ENCODE results near the gene GRIK1. TPM values are rescaled to one million over a fixed set of nuclear protein-coding genes. Genes with fewer than 3 reads are reported as not detected.

GRIK1 gene
- total RNA-seq, 1 donor from 2014 or later = 4.6 TPM

- intact Hi-C loops (cut with DNase I) = no loop called here
- DNase-seq (ENCODE audit: low spot score) (no peak), ATAC-seq (no peak)
Observed at GRCh38 chr21:29660047-29660720, 279.6 kb downstream of the GRIK1 start.

GRCh38 chr21:29658934-29659203 lies 280.9 kb downstream of the GRIK1 start:
- intact Hi-C loops (cut with DNase I) = no loop called here
- ATAC-seq = no peak
- DNase-seq (ENCODE audit: low spot score) = no peak

GRCh38 chr21:29658177-29658933 lies 281.4 kb downstream of the GRIK1 start:
- no peak for DNase-seq (ENCODE audit: low spot score)
- ATAC-seq = no peak
- intact Hi-C loops (cut with DNase I) = no loop called here

DNA sequence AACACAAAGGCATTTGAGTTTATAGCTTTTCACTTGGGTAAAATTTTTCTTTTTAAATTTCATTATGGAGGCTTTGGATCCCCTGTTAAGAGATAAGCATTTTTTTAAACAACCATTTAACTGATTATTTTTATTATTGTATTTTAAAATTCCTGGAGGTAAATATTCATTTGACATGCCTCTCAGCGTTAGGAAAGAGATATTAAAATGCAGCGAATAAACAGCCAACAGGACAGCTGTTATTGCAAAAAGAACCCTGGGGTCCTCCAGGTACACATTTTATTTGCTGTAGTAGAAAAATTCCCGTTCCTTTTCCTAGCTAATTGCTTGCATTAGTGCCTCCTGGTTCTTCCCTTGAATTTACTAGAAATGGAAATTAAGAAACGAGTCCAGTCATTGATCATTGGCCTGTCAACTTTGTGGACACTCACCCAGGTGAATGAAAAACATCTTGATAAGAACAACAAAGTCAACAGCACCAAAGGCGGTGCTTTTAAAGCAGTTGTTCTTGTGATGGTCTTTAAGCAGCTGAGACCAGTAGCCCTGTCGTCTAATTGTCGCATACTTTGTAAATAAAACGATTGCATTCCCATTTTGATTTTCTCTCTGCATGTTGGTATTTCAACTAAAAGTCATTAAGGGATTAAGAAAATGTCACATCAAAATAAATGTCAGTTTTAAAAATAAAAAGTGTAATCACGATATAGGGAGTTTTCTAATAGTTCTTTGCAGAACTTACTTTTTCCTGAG lies 282.4 kb downstream of the GRIK1 start:
- intact Hi-C loops (cut with DNase I) = no loop called here
- DNase-seq (ENCODE audit: low spot score) = no peak
- ATAC-seq = no peak

DNA sequence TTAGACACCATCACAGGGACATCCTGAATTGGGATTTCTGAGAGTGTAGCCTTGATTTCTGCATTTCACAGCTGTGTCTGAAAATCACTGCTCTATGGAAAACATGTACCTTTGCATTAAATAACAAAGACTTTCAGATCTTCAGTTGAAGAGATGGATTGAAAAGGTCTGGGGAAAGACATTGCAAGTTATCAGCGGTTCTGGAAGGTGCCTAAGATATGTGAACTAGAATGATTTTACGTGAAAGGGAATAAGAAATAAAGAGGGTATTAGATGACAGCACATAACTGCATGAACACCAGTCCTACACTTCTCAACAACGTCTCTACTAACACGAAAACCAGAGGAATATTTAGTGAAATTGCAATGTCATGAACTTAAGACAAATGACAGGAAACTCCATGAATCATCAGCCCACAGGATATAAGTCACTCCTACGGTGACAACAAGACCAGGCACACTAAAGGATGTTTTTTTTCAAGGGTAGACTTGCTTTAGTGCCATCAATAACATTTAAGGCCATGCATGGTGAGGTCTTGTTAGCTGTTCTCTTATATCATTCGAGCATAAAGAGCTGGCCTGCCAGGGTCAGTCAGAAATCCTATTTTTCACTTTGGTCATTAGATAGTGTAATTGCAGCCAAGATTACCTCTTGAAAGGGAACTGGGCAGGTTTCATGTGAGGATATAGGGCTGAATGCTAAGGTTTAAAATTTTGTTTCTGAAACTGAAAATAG lies 283.1 kb downstream of the GRIK1 start:
- intact Hi-C loops (cut with DNase I) = no loop called here
- DNase-seq (ENCODE audit: low spot score) (no peak), ATAC-seq (no peak)

DNA sequence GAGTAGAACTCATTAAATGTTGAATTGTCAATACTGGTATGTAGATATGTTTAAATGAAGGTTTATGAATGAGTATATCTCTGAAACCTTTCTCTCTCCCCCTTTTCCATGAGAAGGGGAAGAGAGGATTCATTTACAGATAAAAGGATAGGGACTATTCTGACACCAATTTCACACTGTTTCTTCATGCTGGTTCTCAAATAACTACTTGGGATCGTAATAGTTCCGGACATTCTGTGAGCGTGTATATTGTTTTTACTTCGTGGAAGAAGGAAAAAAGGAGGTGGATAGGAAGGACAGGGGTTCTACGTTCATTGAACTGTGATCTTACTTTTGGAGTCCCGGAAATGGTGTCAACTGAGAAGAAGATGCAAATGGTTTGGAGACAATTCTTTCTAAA lies 284.2 kb downstream of the GRIK1 start:
- ATAC-seq (no peak), DNase-seq (ENCODE audit: low spot score) (no peak)
- intact Hi-C loops (cut with DNase I) = no loop called here

DNA sequence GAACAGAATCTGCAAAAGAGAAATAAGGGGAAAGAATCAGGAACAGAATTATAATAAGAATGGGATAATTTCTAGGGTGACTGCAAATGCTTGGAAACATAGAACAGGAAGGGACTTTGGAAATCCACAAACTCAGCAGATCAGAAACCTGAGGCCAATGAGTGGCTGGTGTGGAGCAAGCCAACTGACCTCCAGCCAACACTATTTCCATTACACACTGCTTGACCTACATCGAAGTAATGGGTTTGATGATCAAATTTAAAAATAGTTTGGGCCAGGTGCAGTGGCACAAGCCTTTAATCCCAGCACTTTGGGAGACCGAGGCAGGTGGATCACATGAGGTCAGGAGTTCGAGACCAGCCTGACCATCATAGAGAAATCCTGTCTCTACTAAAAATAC lies 284.9 kb downstream of the GRIK1 start:
- DNase-seq (ENCODE audit: low spot score) (no peak), ATAC-seq (no peak)
- intact Hi-C loops (cut with DNase I) = no loop called here

GRCh38 chr21:29654203-29654602 lies 285.6 kb downstream of the GRIK1 start:
- intact Hi-C loops (cut with DNase I) = no loop called here
- DNase-seq (ENCODE audit: low spot score) = no peak
- no peak for ATAC-seq

DNA sequence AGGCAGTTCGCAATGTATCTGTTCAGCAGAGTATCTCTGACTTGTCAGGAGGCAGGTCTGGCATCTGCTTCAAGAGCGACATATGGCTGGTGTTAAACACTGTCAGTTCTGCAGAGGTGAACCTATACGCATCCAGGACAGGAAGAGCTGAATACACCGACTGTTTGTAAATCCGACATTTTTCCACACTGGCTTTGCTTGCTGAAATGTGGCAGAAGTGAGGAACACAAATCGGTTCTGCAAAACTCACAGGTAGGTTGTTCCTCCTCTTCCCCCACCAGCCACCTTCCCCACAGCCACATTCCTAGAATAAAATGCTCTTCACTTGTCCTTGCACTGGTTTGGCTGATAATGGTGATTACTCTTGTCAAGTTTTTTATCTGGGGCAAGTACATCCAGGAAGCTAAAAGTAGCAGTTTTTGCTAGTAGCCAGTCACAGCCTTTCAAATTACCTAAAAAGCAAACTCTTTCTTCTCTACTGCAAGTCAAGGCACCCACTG lies 289.2 kb downstream of the GRIK1 start:
- ATAC-seq (no peak), DNase-seq (ENCODE audit: low spot score) (no peak)
- intact Hi-C loops (cut with DNase I) = no loop called here

GRCh38 chr21:29649406-29649814 lies 290.4 kb downstream of the GRIK1 start:
- ATAC-seq (no peak), DNase-seq (ENCODE audit: low spot score) (no peak)
- intact Hi-C loops (cut with DNase I) = no loop called here

- intact Hi-C loops (cut with DNase I) = no loop called here
- DNase-seq (ENCODE audit: low spot score) (no peak), ATAC-seq (no peak)
Observed at GRCh38 chr21:29648710-29649240, 291.0 kb downstream of the GRIK1 start.

DNA sequence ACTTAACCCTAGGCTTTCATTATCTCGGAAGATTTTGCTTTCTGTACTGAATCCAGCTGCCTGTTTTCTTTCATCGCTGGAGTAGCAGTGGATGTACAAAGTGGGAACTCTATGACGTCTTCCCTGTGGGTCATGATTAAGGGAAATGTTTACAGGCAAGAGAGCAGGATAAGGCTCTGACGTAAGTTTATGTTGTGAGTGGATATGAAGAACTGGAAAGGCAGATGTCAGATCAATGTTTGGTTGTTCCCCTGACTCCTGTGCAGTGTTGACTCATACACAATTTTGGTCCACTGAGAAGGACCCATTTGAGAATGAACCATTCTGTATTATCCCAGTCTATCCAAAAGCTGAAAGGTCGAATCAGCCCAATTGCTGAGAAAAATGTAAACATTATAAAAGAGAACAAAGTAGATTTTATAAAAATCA lies 292.4 kb downstream of the GRIK1 start:
- intact Hi-C loops (cut with DNase I) = no loop called here
- DNase-seq (ENCODE audit: low spot score) (no peak), ATAC-seq (no peak)

- DNase-seq (ENCODE audit: low spot score) = no peak
- ATAC-seq = no peak
- intact Hi-C loops (cut with DNase I) = no loop called here
Observed at GRCh38 chr21:29645666-29646553, 293.9 kb downstream of the GRIK1 start.

DNA sequence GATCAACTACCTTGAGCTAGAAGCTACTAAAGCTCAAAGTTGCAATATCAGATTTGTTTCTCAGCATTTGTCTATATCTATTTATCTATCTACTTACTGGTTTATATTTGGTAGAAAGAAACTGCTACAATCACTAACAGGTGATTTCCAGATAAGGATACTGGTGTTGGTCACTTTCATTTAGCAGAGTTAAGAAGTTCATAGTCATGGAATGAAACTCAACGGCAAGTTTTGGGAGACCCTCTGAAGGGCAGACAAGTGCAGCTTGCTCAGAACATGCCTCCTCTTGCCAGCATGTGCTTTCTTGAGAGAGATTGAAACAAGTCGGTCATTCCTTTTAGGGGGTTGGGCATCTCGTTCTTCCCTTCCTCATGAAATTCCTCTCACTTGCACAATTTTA lies 296.5 kb downstream of the GRIK1 start:
- DNase-seq (ENCODE audit: low spot score) (no peak), ATAC-seq (no peak)
- intact Hi-C loops (cut with DNase I) = no loop called here

DNA sequence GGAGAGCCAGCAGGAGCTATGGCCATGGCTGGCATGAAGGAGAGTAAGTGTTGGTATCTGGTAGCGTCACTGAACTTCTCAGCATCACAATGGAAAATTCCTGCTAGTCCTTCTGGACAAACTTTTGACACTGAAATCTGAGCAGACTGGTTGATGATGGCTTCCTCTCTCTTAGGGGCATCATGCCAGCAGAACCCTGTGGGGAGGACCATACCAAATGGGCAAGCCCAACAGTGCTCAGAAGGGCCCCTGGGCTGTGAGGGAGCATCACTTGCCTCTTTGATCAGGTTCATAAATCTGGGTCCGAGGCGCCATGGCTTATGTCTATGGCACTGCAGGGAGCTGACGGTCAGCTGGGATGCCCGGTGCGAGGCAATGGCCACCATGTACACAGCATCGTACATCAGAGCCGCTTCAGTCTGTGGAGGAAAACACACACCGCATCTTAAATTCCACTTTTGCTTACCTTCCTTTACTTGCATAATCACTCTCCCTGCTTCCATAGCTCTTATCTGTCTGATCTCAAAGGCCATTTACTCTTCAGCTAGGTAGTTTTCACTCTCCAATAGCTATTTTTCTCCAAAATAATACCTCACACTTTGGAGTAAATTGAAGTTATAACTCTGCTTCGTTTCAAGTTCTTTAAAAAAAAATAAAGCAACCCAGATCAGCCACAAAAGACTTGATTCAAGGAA lies 297.1 kb downstream of the GRIK1 start:
- DNase-seq (ENCODE audit: low spot score) (no peak), ATAC-seq (no peak)
- intact Hi-C loops (cut with DNase I) = no loop called here

DNA sequence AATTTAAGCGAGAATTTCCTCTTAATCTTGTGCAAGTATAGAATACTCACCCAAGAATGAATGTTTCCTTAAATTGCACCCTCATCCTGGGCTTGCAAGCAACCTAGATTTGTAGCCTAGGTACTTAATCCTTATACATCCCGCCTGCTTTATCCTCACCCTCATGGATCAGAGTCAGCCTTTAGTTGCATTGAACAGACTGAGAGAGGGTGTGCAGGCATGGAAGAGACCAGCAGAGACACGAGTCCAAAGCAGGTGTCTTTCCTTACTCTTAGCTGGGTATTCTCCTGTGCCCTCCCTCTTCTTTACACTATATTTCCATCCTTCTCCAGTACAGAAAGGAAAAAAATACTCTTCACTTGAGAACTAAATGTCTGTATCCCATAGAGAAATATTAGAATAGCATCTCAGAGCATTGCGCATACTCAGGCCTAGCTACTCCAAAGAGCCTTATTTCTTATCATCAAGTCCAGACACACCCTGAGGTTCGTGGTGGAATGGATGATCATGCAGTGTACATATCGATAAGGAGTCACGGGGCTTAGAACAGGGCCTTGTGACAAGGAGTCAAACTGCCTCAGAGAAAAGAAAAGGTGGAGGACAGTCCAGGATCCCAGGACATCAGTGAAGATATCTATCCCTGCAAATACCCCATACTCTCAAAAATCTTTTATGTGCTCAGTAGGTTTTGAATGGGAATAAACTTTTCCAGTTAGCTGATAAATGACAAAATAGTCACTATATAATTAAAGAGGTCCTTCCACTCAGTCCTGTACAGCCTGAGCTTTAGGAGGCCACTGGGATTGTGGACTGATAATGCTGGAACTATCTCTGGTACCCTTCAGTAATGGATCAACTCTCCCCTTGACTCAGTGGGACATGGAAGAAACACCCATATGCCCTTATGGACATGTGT lies 297.9 kb downstream of the GRIK1 start:
- ATAC-seq = no peak
- DNase-seq (ENCODE audit: low spot score) = no peak
- intact Hi-C loops (cut with DNase I) = no loop called here
